Measurements from ENCODE around the gene FGD5.

The FGD5 gene

GRCh38 chr3:14852058-14852594, 33.4 kb downstream of the FGD5 start:
- DNase-seq (ENCODE audit: low read depth, low spot score): no peak

- DNase-seq (ENCODE audit: low read depth, low spot score): no peak
Measured at GRCh38 chr3:14852717-14853116, 34.0 kb downstream of the FGD5 start.

GRCh38 chr3:14853271-14853951, 34.6 kb downstream of the FGD5 start:
- DNase-seq (ENCODE audit: low read depth, low spot score): no peak

- DNase-seq (ENCODE audit: low read depth, low spot score): no peak
Measured at GRCh38 chr3:14857506-14857905, 38.7 kb downstream of the FGD5 start.

GRCh38 chr3:14858105-14858504, 39.3 kb downstream of the FGD5 start:
- DNase-seq (ENCODE audit: low read depth, low spot score): no peak

- DNase-seq (ENCODE audit: low read depth, low spot score): no peak
Measured at GRCh38 chr3:14859880-14860279, 41.1 kb downstream of the FGD5 start.

- no peak for DNase-seq (ENCODE audit: low read depth, low spot score)
Measured at GRCh38 chr3:14861031-14861430, 42.3 kb downstream of the FGD5 start.

- no peak for DNase-seq (ENCODE audit: low read depth, low spot score)
Measured at GRCh38 chr3:14861446-14862302, 42.9 kb downstream of the FGD5 start.

- no peak for DNase-seq (ENCODE audit: low read depth, low spot score)
Measured at GRCh38 chr3:14862303-14862660, 43.5 kb downstream of the FGD5 start.

- no peak for DNase-seq (ENCODE audit: low read depth, low spot score)
Measured at GRCh38 chr3:14862661-14863230, 44.0 kb downstream of the FGD5 start.

- DNase-seq (ENCODE audit: low read depth, low spot score): no peak
Measured at GRCh38 chr3:14863333-14864100, 44.8 kb downstream of the FGD5 start.

GRCh38 chr3:14864131-14864530, 45.4 kb downstream of the FGD5 start:
- no peak for DNase-seq (ENCODE audit: low read depth, low spot score)

GRCh38 chr3:14866627-14867026, 47.9 kb downstream of the FGD5 start:
- DNase-seq (ENCODE audit: low read depth, low spot score): no peak

GRCh38 chr3:14867936-14868570, 49.3 kb downstream of the FGD5 start:
- DNase-seq (ENCODE audit: low read depth, low spot score): no peak

- no peak for DNase-seq (ENCODE audit: low read depth, low spot score)
Measured at GRCh38 chr3:14869917-14870782, 51.4 kb downstream of the FGD5 start.

GRCh38 chr3:14870783-14871060, 52.0 kb downstream of the FGD5 start:
- no peak for DNase-seq (ENCODE audit: low read depth, low spot score)

GRCh38 chr3:14871456-14872200, 52.9 kb downstream of the FGD5 start:
- DNase-seq (ENCODE audit: low read depth, low spot score): no peak

- no peak for DNase-seq (ENCODE audit: low read depth, low spot score)
Measured at GRCh38 chr3:14872706-14873105, 53.9 kb downstream of the FGD5 start.

- DNase-seq (ENCODE audit: low read depth, low spot score): no peak
Measured at GRCh38 chr3:14874784-14875183, 56.0 kb downstream of the FGD5 start.
